ENCODE data around the gene SLC25A15.

Gene SLC25A15

DNA sequence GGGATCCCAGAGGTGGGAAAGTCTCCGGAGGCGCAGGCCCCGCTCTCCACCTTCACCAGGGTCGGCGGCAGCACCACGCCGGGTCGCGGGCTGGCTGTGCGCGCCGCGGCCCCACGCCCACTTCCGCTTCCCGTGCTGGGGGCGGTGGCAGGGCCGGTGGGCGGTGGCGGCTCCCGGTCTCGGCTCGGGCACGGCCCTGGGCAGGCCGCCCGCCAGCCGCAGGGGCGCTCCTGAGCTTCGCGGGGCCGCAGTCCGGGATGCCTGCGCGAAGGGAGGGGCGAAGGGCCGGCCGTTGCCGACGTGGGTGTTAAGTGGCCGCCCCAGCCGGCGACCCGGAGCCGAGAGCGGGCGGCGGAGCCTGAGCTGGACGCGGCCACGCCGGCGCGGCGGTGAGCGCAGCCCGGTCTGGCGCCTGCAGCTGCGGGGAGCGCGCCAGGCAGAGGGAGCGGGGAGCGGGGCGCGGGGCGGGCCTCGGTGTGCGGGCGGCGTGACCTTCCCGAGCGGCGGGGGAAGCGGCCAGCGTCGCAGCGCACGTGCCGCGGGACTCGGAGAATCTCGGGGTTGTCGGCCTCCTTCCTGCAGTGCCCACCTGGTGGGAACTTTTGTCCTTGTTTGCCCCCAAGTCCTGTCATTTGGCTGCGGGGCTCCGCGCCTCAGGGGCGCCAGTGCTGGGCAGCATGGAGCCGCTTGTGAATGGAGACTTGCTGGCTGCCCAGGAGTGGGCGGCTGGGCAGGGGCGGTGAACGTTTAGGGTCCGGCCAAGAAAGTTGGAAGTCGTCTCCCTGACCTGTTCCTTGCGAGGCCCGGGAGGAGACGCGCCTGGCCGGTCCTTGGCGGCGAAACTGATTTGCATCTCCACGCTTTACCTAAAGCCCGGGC lies at the start of gene SLC25A15:
SLC25A15 (plus strand) TSS at position 337 of the 879 bp plus-strand sequence. CDS start 3,616 bp downstream, outside the sequence.
- no peaks in the 10 kb centered on the region for H3K9me3 ChIP-seq (ENCODE audit: control insufficient read depth, low read length)
- no peaks in the 10 kb centered on the region for H3K4me1 ChIP-seq (ENCODE audit: control insufficient read depth, insufficient read depth, low read length)
- no peaks in the 10 kb centered on the region for H3K27me3 ChIP-seq (ENCODE audit: control insufficient read depth, insufficient read depth, low read length)
- no peaks in the 10 kb centered on the region for H3K36me3 ChIP-seq (ENCODE audit: control insufficient read depth, insufficient read depth, low read length)
- peak within 1 kb of the TSS; percentile 83 for H3K9ac ChIP-seq (ENCODE audit: low read length)
- H3K4me3 ChIP-seq (ENCODE audit: low read length) = peak within 1 kb of the TSS; percentile 28

GRCh38 chr13:40749327-40749726 lies 40.1 kb upstream of the SLC25A15 start:
- H3K27me3 ChIP-seq (ENCODE audit: control insufficient read depth, insufficient read depth, low read length) = no peaks in the 10 kb centered on the region
- H3K9me3 ChIP-seq (ENCODE audit: control insufficient read depth, low read length) = no peaks in the 10 kb centered on the region
- no peaks in the 10 kb centered on the region for H3K4me1 ChIP-seq (ENCODE audit: control insufficient read depth, insufficient read depth, low read length)
- H3K36me3 ChIP-seq (ENCODE audit: control insufficient read depth, insufficient read depth, low read length) = peaks cover 6% of the 10 kb centered on the region
- no peak overlapping the region for H3K9ac ChIP-seq (ENCODE audit: low read length)
- no peak overlapping the region for H3K4me3 ChIP-seq (ENCODE audit: low read length)

- Histone ChIP-seq H3K4me3 (ENCODE audit: low read length) (no peak overlapping the region), H3K9ac (ENCODE audit: low read length) (no peak overlapping the region), H3K9me3 (ENCODE audit: control insufficient read depth, low read length) (no peaks in the 10 kb centered on the region), H3K36me3 (ENCODE audit: control insufficient read depth, insufficient read depth, low read length) (peaks cover 6% of the 10 kb centered on the region), H3K4me1 (ENCODE audit: control insufficient read depth, insufficient read depth, low read length) (no peaks in the 10 kb centered on the region), H3K27me3 (ENCODE audit: control insufficient read depth, insufficient read depth, low read length) (no peaks in the 10 kb centered on the region)
Measured at GRCh38 chr13:40755082-40755700, 34.2 kb upstream of the SLC25A15 start.

DNA sequence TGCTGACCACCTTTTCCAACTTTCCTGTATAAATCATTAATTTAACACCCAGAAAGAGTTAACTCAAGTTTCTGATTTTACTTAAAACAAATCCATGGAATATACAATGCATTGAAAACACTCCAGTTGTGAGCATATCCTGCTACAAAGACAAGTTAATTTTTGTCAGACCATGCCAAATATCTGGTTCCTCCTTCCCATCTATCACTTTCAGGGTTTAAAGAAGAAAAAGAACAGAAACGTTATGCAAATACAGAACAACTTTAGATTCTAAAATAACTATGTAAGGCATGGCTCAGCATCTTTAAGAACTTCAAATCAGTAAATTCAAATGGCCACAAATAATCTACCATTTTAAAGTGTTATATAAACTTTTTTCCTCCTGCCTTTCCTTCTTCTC lies 33.4 kb upstream of the SLC25A15 start:
- Histone ChIP-seq H3K9me3 (ENCODE audit: control insufficient read depth, low read length) (no peaks in the 10 kb centered on the region), H3K36me3 (ENCODE audit: control insufficient read depth, insufficient read depth, low read length) (peaks cover 6% of the 10 kb centered on the region), H3K27me3 (ENCODE audit: control insufficient read depth, insufficient read depth, low read length) (no peaks in the 10 kb centered on the region), H3K9ac (ENCODE audit: low read length) (no peak overlapping the region), H3K4me3 (ENCODE audit: low read length) (no peak overlapping the region), H3K4me1 (ENCODE audit: control insufficient read depth, insufficient read depth, low read length) (no peaks in the 10 kb centered on the region)

- no peak overlapping the region for H3K9ac ChIP-seq (ENCODE audit: low read length)
- no peaks in the 10 kb centered on the region for H3K36me3 ChIP-seq (ENCODE audit: control insufficient read depth, insufficient read depth, low read length)
- H3K27me3 ChIP-seq (ENCODE audit: control insufficient read depth, insufficient read depth, low read length) = no peaks in the 10 kb centered on the region
- peaks cover 3% of the 10 kb centered on the region for H3K4me1 ChIP-seq (ENCODE audit: control insufficient read depth, insufficient read depth, low read length)
- H3K4me3 ChIP-seq (ENCODE audit: low read length) = no peak overlapping the region
- no peaks in the 10 kb centered on the region for H3K9me3 ChIP-seq (ENCODE audit: control insufficient read depth, low read length)
Measured at GRCh38 chr13:40758811-40759210, 30.6 kb upstream of the SLC25A15 start.

- no peaks in the 10 kb centered on the region for H3K27me3 ChIP-seq (ENCODE audit: control insufficient read depth, insufficient read depth, low read length)
- H3K4me1 ChIP-seq (ENCODE audit: control insufficient read depth, insufficient read depth, low read length) = peaks cover 12% of the 10 kb centered on the region
- no peaks in the 10 kb centered on the region for H3K9me3 ChIP-seq (ENCODE audit: control insufficient read depth, low read length)
- H3K36me3 ChIP-seq (ENCODE audit: control insufficient read depth, insufficient read depth, low read length) = no peaks in the 10 kb centered on the region
- H3K9ac ChIP-seq (ENCODE audit: low read length) = no peak overlapping the region
- no peak overlapping the region for H3K4me3 ChIP-seq (ENCODE audit: low read length)
Measured at GRCh38 chr13:40762849-40763248, 26.6 kb upstream of the SLC25A15 start.

DNA sequence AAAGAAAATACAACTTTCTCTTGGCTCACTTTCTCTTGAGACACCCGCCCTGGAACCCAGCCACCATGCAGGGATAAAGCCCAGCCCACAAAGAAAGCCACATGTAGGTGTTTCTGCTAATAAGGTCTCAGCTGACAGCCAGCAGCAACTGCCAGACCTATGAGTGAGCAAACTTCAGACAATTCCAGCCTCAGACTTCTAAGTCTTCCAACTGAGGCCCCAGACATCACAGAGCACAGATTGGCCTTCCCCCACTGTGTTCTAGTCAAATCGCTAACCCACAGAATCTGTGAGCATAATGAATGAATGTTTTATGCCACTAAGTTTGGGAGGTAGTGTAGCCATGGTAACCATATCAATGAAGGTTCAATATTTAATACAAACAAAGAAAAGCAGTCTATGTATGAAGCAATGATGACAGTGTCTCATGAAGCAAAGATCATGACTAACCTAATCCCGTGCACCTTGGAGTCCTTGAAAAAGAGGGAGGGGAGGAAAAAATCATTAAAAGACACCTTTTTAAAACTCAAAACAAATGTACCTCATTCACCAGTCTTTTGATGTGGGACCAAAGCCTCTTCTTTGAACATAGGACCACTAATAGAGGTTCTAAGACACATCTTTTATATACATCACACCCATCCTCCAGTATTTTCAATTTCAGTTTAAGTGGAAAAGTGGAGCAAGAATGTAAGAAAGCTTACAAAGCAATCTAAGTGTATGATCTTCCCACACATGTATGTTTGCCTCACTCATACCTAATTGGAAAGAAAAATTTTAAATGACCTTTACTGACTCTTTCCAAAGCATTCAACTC lies 24.6 kb upstream of the SLC25A15 start:
- Histone ChIP-seq H3K27me3 (ENCODE audit: control insufficient read depth, insufficient read depth, low read length) (no peaks in the 10 kb centered on the region), H3K4me3 (ENCODE audit: low read length) (no peak overlapping the region), H3K36me3 (ENCODE audit: control insufficient read depth, insufficient read depth, low read length) (no peaks in the 10 kb centered on the region), H3K9ac (ENCODE audit: low read length) (peak overlapping the region; percentile 36), H3K4me1 (ENCODE audit: control insufficient read depth, insufficient read depth, low read length) (peaks cover 12% of the 10 kb centered on the region), H3K9me3 (ENCODE audit: control insufficient read depth, low read length) (no peaks in the 10 kb centered on the region)

- H3K9me3 ChIP-seq (ENCODE audit: control insufficient read depth, low read length) = no peaks in the 10 kb centered on the region
- H3K9ac ChIP-seq (ENCODE audit: low read length) = no peak overlapping the region
- H3K4me3 ChIP-seq (ENCODE audit: low read length) = no peak overlapping the region
- no peaks in the 10 kb centered on the region for H3K36me3 ChIP-seq (ENCODE audit: control insufficient read depth, insufficient read depth, low read length)
- H3K27me3 ChIP-seq (ENCODE audit: control insufficient read depth, insufficient read depth, low read length) = no peaks in the 10 kb centered on the region
- peaks cover 12% of the 10 kb centered on the region for H3K4me1 ChIP-seq (ENCODE audit: control insufficient read depth, insufficient read depth, low read length)
Measured at GRCh38 chr13:40765602-40766001, 23.8 kb upstream of the SLC25A15 start.

GRCh38 chr13:40769970-40770369 lies 19.4 kb upstream of the SLC25A15 start:
- no peaks in the 10 kb centered on the region for H3K27me3 ChIP-seq (ENCODE audit: control insufficient read depth, insufficient read depth, low read length)
- peak overlapping the region; percentile 89 for H3K4me3 ChIP-seq (ENCODE audit: low read length)
- no peaks in the 10 kb centered on the region for H3K9me3 ChIP-seq (ENCODE audit: control insufficient read depth, low read length)
- peak overlapping the region; percentile 97 for H3K9ac ChIP-seq (ENCODE audit: low read length)
- H3K4me1 ChIP-seq (ENCODE audit: control insufficient read depth, insufficient read depth, low read length) = peaks cover 2% of the 10 kb centered on the region
- no peaks in the 10 kb centered on the region for H3K36me3 ChIP-seq (ENCODE audit: control insufficient read depth, insufficient read depth, low read length)

GRCh38 chr13:40770609-40770933 lies 18.8 kb upstream of the SLC25A15 start:
- H3K9me3 ChIP-seq (ENCODE audit: control insufficient read depth, low read length) = no peaks in the 10 kb centered on the region
- H3K27me3 ChIP-seq (ENCODE audit: control insufficient read depth, insufficient read depth, low read length) = no peaks in the 10 kb centered on the region
- peak overlapping the region; percentile 89 for H3K4me3 ChIP-seq (ENCODE audit: low read length)

DNA sequence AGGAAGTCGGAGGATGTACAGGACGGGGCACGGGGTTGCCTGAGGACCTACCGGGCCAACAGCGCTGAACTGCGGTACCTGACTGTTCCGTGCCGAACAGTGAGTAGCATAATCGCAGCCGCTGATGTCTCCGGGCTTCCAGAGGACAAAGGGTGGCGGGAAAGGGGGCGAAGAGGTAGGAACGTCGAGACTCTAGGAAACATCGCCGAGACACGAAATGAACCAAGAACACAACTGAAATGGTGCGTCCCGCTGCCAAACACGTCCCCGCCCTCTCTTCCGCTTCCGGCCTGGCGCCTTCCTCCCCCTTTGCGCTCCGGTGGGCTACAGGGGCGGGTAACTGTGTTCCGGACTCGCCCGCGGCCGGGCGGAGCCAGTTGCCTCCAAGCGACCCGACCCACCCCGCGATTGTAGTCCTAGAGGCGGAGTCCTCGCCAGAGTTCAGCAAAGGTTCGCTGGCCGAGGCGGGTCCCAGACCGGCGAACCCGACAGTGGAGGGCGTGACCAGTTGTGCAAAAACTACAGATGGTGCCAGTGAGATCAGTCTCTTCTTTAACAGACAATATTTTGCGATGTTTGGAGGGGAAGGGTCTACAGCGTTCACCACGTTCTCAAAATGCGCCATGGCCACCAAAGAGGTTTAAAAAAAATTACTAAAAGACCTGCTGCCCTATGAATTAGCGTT lies 18.3 kb upstream of the SLC25A15 start, which contains the start of gene MRPS31:
MRPS31 (minus strand) TSS at position 257 of the 685 bp plus-strand sequence; CDS start at position 203, 54 bp downstream.
- Histone ChIP-seq H3K36me3 (ENCODE audit: control insufficient read depth, insufficient read depth, low read length) (no peaks in the 10 kb centered on the region), H3K4me3 (ENCODE audit: low read length) (peak within 1 kb of the TSS; percentile 89), H3K9ac (ENCODE audit: low read length) (peak within 1 kb of the TSS; percentile 97), H3K9me3 (ENCODE audit: control insufficient read depth, low read length) (no peaks in the 10 kb centered on the region), H3K27me3 (ENCODE audit: control insufficient read depth, insufficient read depth, low read length) (no peaks in the 10 kb centered on the region), H3K4me1 (ENCODE audit: control insufficient read depth, insufficient read depth, low read length) (no peaks in the 10 kb centered on the region)

More at GRCh38 chr13:40770609-40770933, 18.8 kb upstream of the SLC25A15 start:
- Histone ChIP-seq H3K4me1 (ENCODE audit: control insufficient read depth, insufficient read depth, low read length) (no peaks in the 10 kb centered on the region), H3K36me3 (ENCODE audit: control insufficient read depth, insufficient read depth, low read length) (no peaks in the 10 kb centered on the region), H3K9ac (ENCODE audit: low read length) (peak overlapping the region; percentile 97)

All from mucosa of stomach (tissue), 1 donor.